Medulla oblongata (tissue), 1 donor: Measurements from ENCODE around the gene PPP6R2.
"Not testable (repeated sequence)": the region's sequence is repeated elsewhere in the genome, so short reads cannot be mapped to it uniquely, and the experiment has no call there.

Source experiments
- DNase-seq: peaks from one replicate; pipeline ENCODE4 v3.0.0-alpha.2; 2015; ENCODE audit errors: extremely low spot score

Gene PPP6R2

GRCh38 chr22:50399751-50400331 is 56.7 kb downstream of the PPP6R2 start:
- peak; percentile 75 for DNase-seq

DNA sequence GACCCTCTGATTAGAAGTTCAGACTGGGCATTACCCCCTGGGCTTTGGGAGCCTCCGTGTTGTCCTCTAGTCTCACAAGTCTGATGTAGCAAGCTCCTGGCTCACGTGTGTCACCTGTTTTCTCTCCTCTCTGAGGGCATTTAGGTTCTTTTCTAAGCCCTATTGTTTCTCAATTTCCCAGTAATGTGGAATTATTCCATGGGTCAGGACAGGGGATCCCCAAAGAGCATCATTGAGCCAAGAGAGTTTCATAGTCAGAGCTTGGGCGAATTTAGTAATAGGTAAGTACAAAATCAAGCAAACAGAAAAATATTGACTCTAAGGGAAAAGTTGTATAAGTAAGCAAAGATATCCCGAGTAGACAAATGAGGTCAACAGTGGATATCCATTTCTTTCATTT is 57.3 kb downstream of the PPP6R2 start:
- no peak for DNase-seq

- DNase-seq = no peak
These were observed 57.8 kb downstream of the PPP6R2 start for GRCh38 chr22:50400931-50401330.

GRCh38 chr22:50401907-50402306 is 58.8 kb downstream of the PPP6R2 start:
- DNase-seq = no peak

- peak; percentile 83 for DNase-seq
These were observed 60.6 kb downstream of the PPP6R2 start for GRCh38 chr22:50403701-50404101.

GRCh38 chr22:50406416-50407170 is 63.5 kb downstream of the PPP6R2 start:
- DNase-seq = no peak

- DNase-seq = no peak
These were observed 65.2 kb downstream of the PPP6R2 start for GRCh38 chr22:50408311-50408710.

GRCh38 chr22:50408954-50409353 is 65.8 kb downstream of the PPP6R2 start:
- not testable (repeated sequence) for DNase-seq

DNA sequence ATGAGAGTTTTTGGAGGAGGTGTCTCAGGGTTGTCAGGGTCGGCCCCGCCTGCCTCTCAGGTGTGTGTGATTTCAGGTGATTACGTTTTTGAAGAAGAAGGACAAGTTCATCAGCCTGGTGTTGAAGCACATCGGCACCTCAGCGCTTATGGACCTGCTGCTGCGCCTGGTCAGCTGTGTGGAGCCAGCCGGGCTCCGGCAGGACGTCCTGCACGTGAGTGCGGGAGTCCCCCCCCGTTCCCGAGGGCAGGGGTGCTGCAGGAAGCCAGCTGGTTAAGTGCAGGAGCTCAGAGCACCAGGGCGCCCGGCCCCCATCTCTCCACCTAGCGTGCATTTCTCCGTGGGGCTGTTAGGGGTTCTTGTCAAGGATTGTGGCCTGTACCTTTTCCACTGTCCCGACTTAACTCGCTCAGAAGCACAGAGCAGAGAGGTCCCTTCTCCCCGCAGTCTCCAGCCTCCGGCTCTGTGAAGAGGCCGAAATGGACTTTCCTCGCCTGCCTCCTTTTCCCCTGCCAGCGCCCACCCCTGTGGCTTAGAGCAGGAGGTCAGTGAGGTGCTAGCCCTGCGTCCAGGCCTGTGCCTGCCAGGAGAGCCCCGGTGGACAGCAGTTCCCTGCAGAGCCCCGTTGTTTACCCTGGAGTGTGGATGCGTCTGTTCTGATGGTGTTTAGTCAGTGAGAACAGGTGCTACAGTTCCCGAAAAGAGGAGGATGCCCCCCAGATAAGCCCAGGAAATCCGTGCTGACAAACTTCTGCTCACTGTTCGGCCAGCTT is 71.5 kb downstream of the PPP6R2 start:
- no peak for DNase-seq

GRCh38 chr22:50415426-50415825 is 72.3 kb downstream of the PPP6R2 start:
- no peak for DNase-seq

GRCh38 chr22:50416996-50417395 is 73.9 kb downstream of the PPP6R2 start:
- no peak for DNase-seq

DNA sequence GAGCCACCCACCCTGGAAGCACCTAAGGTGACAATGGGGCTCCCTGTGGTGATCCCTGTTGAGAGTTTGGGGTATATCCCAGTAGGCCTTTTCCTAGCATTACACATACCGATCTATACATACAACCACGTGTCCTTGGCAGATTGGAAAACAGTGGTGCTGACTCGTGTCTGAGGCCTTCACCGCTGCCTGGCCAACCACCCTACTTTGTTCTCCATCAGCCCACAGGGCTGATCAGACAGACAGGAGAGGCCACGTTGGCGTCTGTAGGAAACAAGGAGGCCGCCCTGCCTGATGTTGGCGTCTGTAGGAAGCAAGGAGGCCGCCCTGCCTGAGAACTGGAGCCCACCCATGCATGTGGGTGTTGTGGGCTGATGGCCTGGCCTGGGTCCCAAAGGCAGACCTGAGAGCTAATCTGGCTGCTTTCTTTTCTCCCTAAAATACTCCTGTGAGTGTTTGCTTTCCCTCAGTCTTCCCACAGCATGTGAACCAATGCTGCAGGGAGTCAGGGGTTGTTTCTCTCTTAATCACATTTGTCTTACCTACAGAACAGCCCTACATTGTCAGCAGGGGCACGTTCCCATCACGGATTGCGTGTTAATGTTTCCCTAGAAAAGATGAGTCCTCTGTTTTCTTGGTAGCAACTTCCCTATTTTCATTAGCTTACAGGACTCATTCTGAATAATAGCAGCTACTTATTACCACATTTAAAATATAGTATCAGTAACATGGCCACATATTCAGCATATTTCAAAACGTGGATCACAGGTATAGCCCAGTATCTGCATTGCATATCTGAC is 74.5 kb downstream of the PPP6R2 start:
- DNase-seq = peak; percentile 36

- peak; percentile 82 for DNase-seq
These were observed 75.5 kb downstream of the PPP6R2 start for GRCh38 chr22:50418624-50419023.

DNA sequence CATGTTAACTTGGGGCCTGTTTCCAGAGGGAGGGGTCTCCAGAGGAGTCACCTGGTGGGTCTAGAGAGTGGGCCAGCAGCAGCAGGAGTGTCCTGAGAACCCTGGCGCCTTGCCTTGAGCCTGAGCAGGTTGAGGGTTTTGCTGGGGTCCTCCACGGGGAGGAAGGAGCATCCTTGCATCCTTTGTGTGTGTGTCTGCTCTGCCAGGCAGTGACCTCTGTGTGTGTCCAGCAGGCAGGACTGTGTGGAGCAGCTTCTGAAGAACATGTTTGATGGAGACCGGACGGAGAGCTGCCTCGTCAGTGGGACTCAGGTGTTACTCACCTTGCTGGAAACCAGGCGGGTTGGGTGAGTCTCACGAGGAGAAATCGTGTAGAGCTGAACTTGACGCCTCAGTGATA is 76.0 kb downstream of the PPP6R2 start:
- DNase-seq = no peak

DNA sequence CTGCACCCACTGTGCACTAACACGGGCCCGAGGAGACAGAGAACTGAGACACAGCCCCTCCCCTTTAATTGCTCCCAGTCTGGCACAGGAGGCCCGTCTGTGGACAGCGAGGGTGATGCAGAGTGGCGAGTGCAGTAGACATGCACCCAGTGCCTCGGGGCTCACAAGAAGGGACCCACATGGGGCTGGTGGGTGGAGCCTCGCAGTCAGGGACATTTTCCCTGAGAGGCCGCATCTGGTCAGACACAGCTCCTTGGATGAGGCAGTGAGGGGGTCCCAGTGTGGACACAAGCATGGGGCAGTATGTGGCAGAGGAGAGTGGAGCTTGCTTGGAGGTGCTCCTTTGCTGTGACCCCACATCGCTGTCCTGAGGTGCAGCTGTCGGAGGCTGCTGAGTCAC is 76.9 kb downstream of the PPP6R2 start:
- DNase-seq = no peak

DNA sequence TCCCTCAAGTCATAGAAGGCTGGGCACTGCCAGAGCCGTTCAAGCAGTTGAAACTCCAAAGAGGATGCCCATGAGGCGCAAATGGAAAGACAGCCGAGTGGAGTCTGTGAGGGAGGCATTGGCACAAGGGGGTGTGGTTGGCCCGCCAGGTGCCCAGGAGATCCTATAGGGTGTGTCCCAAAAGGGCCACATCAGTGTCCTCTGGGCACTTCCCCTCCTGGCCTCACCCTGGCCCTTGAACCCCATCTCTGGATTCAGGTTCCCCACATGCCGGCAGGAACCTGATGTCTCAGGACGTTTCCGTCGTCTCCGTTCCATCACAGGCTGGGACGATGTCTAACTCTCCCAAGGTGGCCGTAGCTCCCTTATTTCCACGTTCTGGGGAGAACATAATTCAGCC is 77.5 kb downstream of the PPP6R2 start:
- no peak for DNase-seq

GRCh38 chr22:50422046-50422445 is 78.9 kb downstream of the PPP6R2 start:
- no peak for DNase-seq

- no peak for DNase-seq
These were observed 80.1 kb downstream of the PPP6R2 start for GRCh38 chr22:50422961-50423815.

DNA sequence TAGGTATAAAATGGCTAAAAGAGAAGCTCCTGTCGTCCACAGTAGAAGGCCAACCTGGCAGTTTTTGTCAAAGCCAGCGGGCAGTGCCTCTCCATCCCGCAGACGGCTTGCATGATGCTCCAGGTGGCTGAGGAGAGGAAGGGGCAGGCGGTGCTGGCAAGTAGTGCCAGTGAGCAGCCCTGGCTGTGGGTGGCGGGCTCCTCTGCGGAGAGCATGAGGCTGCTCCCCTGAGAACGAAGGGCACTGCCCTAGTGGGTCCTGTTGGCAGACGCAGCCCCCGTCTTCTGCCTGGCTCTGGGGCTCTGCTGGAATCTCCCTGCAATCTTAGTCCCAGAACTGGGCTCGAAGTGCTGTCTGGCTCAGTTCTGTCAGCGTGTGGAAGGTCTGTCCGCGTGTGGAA is 80.8 kb downstream of the PPP6R2 start:
- DNase-seq = no peak

DNA sequence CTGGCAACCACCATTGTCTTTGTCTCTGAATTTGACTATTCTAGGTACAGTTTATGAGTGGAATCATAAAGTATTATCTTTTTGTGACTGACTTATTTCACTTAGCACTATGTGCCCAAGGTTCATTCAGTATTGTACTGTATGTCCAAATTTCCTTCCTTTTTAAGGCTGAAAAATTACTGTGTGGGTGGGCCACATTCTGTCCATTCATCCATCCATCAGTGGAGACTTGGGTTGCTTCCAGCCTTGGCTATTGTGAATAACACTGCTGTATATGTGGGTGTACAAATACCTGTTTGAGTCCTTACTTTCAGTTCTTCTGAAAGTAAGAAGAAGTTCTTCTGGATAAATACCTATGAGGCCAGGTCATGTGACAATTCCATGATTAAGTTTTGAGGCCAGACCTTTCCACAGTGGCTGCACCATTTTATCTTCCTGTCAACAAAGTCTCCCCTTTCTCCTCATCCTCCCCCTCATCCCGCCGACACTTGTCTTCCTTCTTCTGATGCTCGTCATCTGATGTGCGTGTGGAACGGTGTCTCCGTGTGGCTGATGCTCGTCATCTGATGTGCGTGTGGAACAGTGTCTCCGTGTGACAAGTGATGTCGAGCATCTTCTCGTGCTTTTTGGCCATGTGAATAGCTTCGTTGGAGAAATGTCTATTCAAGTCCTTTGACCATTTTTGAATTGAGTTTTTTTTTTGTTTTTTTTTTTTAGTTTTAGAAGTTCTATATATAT is 82.2 kb downstream of the PPP6R2 start:
- no peak for DNase-seq
